ENCODE results near the gene BMP4. TPM values are rescaled to one million over a fixed set of nuclear protein-coding genes. Genes with fewer than 3 reads are reported as not detected.
A peak's percentile ranks its signal among the peaks of the same experiment; 100 is the strongest.

The BMP4 gene
- total and polyA plus RNA-seq, 7 donors, result 3.7 to 31.4 (median 19.4) TPM

- intact Hi-C loops (cut with DNase I), result no loop called here
- TF ChIP-seq POLR2A (IDR thresholded peaks at IDR 0.05) (no peak), POLR2AphosphoS5 (IDR thresholded peaks at IDR 0.05) (no peak), EP300 (IDR thresholded peaks at IDR 0.05) (no peak), CTCF (IDR thresholded peaks at IDR 0.05) (no peak)
- DNase-seq, result no peak
- H3K27me3 ChIP-seq, result no peaks in the 10 kb centered on the region
- no peak overlapping the region for H3K27ac ChIP-seq
- peaks cover 0 to 5% (median 4%) of the 10 kb centered on the region in 4 donors for H3K9me3 ChIP-seq
- H3K4me3 ChIP-seq, result no peak overlapping the region
- no peaks in the 10 kb centered on the region for H3K36me3 ChIP-seq
- H3K4me1 ChIP-seq, result no peaks in the 10 kb centered on the region
Measured at GRCh38 chr14:53983112-53983511, 26.5 kb upstream of the BMP4 start.

- TF ChIP-seq POLR2A (IDR thresholded peaks at IDR 0.05), result no peak
- TF ChIP-seq POLR2AphosphoS5 (IDR thresholded peaks at IDR 0.05), result no peak
- no peak for TF ChIP-seq EP300 (IDR thresholded peaks at IDR 0.05)
- no peak for TF ChIP-seq CTCF (IDR thresholded peaks at IDR 0.05)
- H3K4me3 ChIP-seq, result no peak overlapping the region
- peaks cover 0 to 5% (median 4%) of the 10 kb centered on the region in 4 donors for H3K9me3 ChIP-seq
- intact Hi-C loops (cut with DNase I), result no loop called here
- no peaks in the 10 kb centered on the region for H3K4me1 ChIP-seq
- no peak overlapping the region for H3K27ac ChIP-seq
- WGBS, 2 donors, result 76 to 86% methylated on average over 2 of the region's 2 CpGs
- no peaks in the 10 kb centered on the region for H3K36me3 ChIP-seq
- H3K27me3 ChIP-seq, result no peaks in the 10 kb centered on the region
- DNase-seq, result no peak
Measured at GRCh38 chr14:53982546-53982945, 25.9 kb upstream of the BMP4 start.

GRCh38 chr14:53979747-53980642, 23.4 kb upstream of the BMP4 start:
- H3K27me3 ChIP-seq, result no peaks in the 10 kb centered on the region
- intact Hi-C loops (cut with DNase I), result no loop called here
- H3K9me3 ChIP-seq, result no peaks in the 10 kb centered on the region
- TF ChIP-seq POLR2AphosphoS5 (IDR thresholded peaks at IDR 0.05) (no peak), CTCF (IDR thresholded peaks at IDR 0.05) (no peak), EP300 (IDR thresholded peaks at IDR 0.05) (no peak), POLR2A (IDR thresholded peaks at IDR 0.05) (no peak)
- no peaks in the 10 kb centered on the region for H3K4me1 ChIP-seq
- peak; percentile 80 for DNase-seq
- H3K36me3 ChIP-seq, result no peaks in the 10 kb centered on the region
- H3K4me3 ChIP-seq, result no peak overlapping the region
- WGBS, 2 donors, result 76% methylated on average over 7 of the region's 7 CpGs
- H3K27ac ChIP-seq, result no peak overlapping the region

- Histone ChIP-seq H3K27me3 (no peaks in the 10 kb centered on the region), H3K4me1 (no peaks in the 10 kb centered on the region), H3K9me3 (no peaks in the 10 kb centered on the region), H3K4me3 (no peak overlapping the region), H3K27ac (no peak overlapping the region), H3K36me3 (no peaks in the 10 kb centered on the region)
- no peak for DNase-seq
- intact Hi-C loops (cut with DNase I), result no loop called here
- WGBS, 2 donors, result 55 to 56% methylated on average over 4 of the region's 4 CpGs
- TF ChIP-seq POLR2AphosphoS5 (IDR thresholded peaks at IDR 0.05) (no peak), CTCF (IDR thresholded peaks at IDR 0.05) (no peak), POLR2A (IDR thresholded peaks at IDR 0.05) (no peak), EP300 (IDR thresholded peaks at IDR 0.05) (no peak)
Measured at GRCh38 chr14:53979113-53979681, 22.6 kb upstream of the BMP4 start.

All from sigmoid colon (tissue), 7 donors.